ENCODE measurements around the gene AIRE. TPM values are rescaled to one million over a fixed set of nuclear protein-coding genes. Genes with fewer than 3 reads are reported as not detected.

AIRE gene
- total RNA-seq, 3 donors from 2014 or later = 0.12 to 0.16 TPM; not detected in 1

GRCh38 chr21:44290327-44291077, 4.8 kb downstream of the AIRE start:
- ATAC-seq = no peak
- peak in 1 of 3 donors; percentile 29 for DNase-seq
- Histone ChIP-seq H3K4me3 (no peak overlapping the region), H3K36me3 (ENCODE audit: low read depth) (no peaks in the 10 kb centered on the region), H3K4me1 (ENCODE audit: low read depth) (no peaks in the 10 kb centered on the region), H3K9me3 (no peaks in the 10 kb centered on the region)
- intact Hi-C loops (cut with DNase I, micrococcal nuclease) = no loop called here
- no peak for TF ChIP-seq CTCF (IDR thresholded peaks at IDR 0.05)

- Histone ChIP-seq H3K9me3 (no peaks in the 10 kb centered on the region), H3K4me1 (ENCODE audit: low read depth) (no peaks in the 10 kb centered on the region), H3K4me3 (no peak overlapping the region), H3K36me3 (ENCODE audit: low read depth) (no peaks in the 10 kb centered on the region)
- DNase-seq (peak in 1 of 3 donors; percentile 40), ATAC-seq (no peak)
- TF ChIP-seq CTCF (IDR thresholded peaks at IDR 0.05) = no peak
- intact Hi-C loops (cut with DNase I, micrococcal nuclease) = no loop called here
Observed at GRCh38 chr21:44291078-44291935, 5.6 kb downstream of the AIRE start.

GRCh38 chr21:44291936-44292811, 6.5 kb downstream of the AIRE start:
- H3K9me3 ChIP-seq = no peaks in the 10 kb centered on the region
- DNase-seq = peak in 1 of 3 donors; percentile 53
- no peaks in the 10 kb centered on the region for H3K4me1 ChIP-seq (ENCODE audit: low read depth)
- no peak overlapping the region for H3K4me3 ChIP-seq
- intact Hi-C loops (cut with DNase I, micrococcal nuclease) = no loop called here
- TF ChIP-seq CTCF (IDR thresholded peaks at IDR 0.05) = no peak
- no peak for ATAC-seq
- H3K36me3 ChIP-seq (ENCODE audit: low read depth) = no peaks in the 10 kb centered on the region

DNA sequence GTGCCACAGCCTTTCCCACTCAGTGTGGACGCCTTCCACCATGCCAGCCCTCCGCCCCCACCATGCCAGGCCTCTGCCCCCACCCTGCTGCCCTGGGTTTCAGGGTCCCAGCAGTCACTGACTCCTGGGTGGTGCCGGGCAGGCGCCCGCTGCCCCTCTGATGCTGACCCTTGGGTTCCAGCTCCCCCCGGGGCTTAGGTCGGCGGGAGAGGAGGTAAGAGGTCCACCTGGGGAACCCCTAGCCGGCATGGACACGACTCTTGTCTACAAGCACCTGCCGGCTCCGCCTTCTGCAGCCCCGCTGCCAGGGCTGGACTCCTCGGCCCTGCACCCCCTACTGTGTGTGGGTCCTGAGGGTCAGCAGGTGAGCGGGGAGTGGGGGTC, 7.1 kb downstream of the AIRE start:
- DNase-seq (peak in 1 of 3 donors; percentile 50), ATAC-seq (no peak)
- TF ChIP-seq CTCF (IDR thresholded peaks at IDR 0.05) = no peak
- no peaks in the 10 kb centered on the region for H3K4me1 ChIP-seq (ENCODE audit: low read depth)
- no peaks in the 10 kb centered on the region for H3K9me3 ChIP-seq
- intact Hi-C loops (cut with DNase I, micrococcal nuclease) = no loop called here
- H3K4me3 ChIP-seq = no peak overlapping the region
- no peaks in the 10 kb centered on the region for H3K36me3 ChIP-seq (ENCODE audit: low read depth)

GRCh38 chr21:44293551-44294231, 8.0 kb downstream of the AIRE start:
- H3K36me3 ChIP-seq (ENCODE audit: low read depth) = no peaks in the 10 kb centered on the region
- ATAC-seq (no peak), DNase-seq (peak in 1 of 3 donors; percentile 52)
- intact Hi-C loops (cut with DNase I, micrococcal nuclease) = no loop called here
- H3K4me1 ChIP-seq (ENCODE audit: low read depth) = no peaks in the 10 kb centered on the region
- H3K4me3 ChIP-seq = no peak overlapping the region
- H3K9me3 ChIP-seq = no peaks in the 10 kb centered on the region
- TF ChIP-seq CTCF (IDR thresholded peaks at IDR 0.05) = no peak
